Measurements from ENCODE around the gene PTPRC.

GRCh38 chr1:198662821-198663220 is 24.0 kb downstream of the PTPRC start:
- TF ChIP-seq CTCF (IDR thresholded peaks at IDR 0.05; ENCODE audit: extremely low read depth in 1 of 2, insufficient read depth in 1 of 2, low read depth in 1 of 2, low read length in 2 of 2) (no peak), POLR2A (IDR thresholded peaks at IDR 0.05; ENCODE audit: low read depth, low read length) (no peak), MAX (IDR thresholded peaks at IDR 0.05; ENCODE audit: insufficient read depth, insufficient read length) (no peak), JUN (IDR thresholded peaks at IDR 0.05; ENCODE audit: borderline replicate concordance, insufficient read depth, insufficient read length, low read depth) (no peak), FOS (IDR thresholded peaks at IDR 0.05; ENCODE audit: borderline replicate concordance, insufficient read depth, low read length) (no peak), POLR2AphosphoS5 (IDR thresholded peaks at IDR 0.05; ENCODE audit: insufficient read depth, low read depth, low read length) (no peak), MYC (IDR thresholded peaks at IDR 0.05; ENCODE audit: low read depth, low read length) (no peak), EZH2 (IDR thresholded peaks at IDR 0.05; ENCODE audit: borderline replicate concordance, low read depth, low read length, severe bottlenecking) (no peak)
